Sciatic nerve (tissue), 2 donors: ENCODE results near the gene PRKAG2. TPM values are rescaled to one million over a fixed set of nuclear protein-coding genes. Genes with fewer than 3 reads are reported as not detected.

Experiments
- ATAC-seq: fragments of 200-7000 bp; cut with Tn5 transposase; one replicate; pipeline ENCODE4 v1.9.1; 2020; ENCODE audit warnings: mild to moderate bottlenecking, moderate library complexity
- DNase-seq: peaks from one replicate; pipeline ENCODE4 v3.0.0-alpha.2; 2020; ENCODE audit warnings: low spot score
- intact Hi-C: fragments of 100-400 bp; cut with DNase I; formaldehyde crosslinking; loops from one replicate; pipeline ENCODE4 v1.14.2; 2022
- total RNA-seq: library from RNA; stranded (reverse); fragmentation: NEBNext Ultra II Directional; extraction: Animal tissue kit (Norgen Biotek cat#: 25700); gene quantifications from one replicate; pipeline ENCODE4 v1.2.1, GENCODE V29; 2021
- donor health status: DM: no; HTN: no; CAD: no.
- donor health status: DM: no; HTN: no; CAD: no.

The PRKAG2 gene
- total RNA-seq, 1 donor from 2014 or later, result 31.5 TPM

GRCh38 chr7:151902311-151902710 lies 25.4 kb upstream of the PRKAG2 start:
- intact Hi-C loops, result no loop called here
- DNase-seq, result no peak

DNA sequence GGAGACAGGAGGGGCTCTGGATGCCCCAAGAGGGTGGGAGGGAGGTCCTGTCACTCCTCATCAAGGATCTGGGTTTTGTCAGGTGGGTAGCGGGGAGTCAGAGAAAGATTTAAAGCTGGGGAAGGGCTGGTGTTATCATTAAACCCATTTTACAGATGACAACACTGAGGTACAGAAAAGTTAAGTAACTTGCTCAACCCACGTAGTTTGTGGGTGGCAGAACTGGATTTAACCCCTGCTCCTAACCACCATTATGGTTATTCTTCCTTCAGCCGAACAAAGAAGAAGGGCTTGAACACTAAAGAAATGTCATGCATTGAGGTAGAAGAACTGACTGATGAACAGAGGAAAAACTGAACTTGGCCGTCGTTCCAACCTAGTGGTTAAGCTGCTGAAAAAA lies 24.9 kb upstream of the PRKAG2 start:
- intact Hi-C loops, result no loop called here
- DNase-seq, result no peak
- ATAC-seq, result no peak

More at GRCh38 chr7:151902311-151902710, 25.4 kb upstream of the PRKAG2 start:
- ATAC-seq, result no peak

- ATAC-seq (peak; percentile 63), DNase-seq (no peak)
- intact Hi-C loops, result no loop called here
These were observed 24.2 kb upstream of the PRKAG2 start for GRCh38 chr7:151900986-151901621.

DNA sequence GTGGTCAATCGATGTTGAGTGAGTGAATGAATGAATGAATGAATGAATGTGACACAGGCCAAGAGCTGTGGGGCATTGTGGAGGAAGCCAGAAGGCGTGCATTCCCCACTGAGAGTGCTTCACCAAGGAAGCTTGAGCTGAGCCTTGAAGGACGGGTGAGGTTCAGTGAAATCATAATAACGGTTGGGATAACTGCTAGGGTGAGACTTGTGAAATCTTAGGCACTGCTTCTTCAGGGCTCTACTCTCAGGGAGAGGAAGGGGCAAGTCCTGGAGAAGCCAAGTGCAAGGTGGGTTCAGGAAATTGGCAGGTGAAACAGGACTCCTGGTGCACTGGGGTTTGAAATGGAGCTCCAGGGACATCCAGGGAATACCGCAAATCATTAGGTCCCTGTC lies 23.7 kb upstream of the PRKAG2 start:
- intact Hi-C loops, result no loop called here
- peak; percentile 74 for ATAC-seq
- DNase-seq, result no peak

GRCh38 chr7:151899513-151900360 lies 22.8 kb upstream of the PRKAG2 start:
- no peak for DNase-seq
- intact Hi-C loops, result no loop called here
- ATAC-seq, result no peak

GRCh38 chr7:151897951-151898686 lies 21.2 kb upstream of the PRKAG2 start:
- DNase-seq, result no peak
- no peak for ATAC-seq
- intact Hi-C loops, result no loop called here

GRCh38 chr7:151897161-151897731 lies 20.3 kb upstream of the PRKAG2 start:
- intact Hi-C loops, result no loop called here
- DNase-seq, result no peak
- ATAC-seq, result no peak

DNA sequence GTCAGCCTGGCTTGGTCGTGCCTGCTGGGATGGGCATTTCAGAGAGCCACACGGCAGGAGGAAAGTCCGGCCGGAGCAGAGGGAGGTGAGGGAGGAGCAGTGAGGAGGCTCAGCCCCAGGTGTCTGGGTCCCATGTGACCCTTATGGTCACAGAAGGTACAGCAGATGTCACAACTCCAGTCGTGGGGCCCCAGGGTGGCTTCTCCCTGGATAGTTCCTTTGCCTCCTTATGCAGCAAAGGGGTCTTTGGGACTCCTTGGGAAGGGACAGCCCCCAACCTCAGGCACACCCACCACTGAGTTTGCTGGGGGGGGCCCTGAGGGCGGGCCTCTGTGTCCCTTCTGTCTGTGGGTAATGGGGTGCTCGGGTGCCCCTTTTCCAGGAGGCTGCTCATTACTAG lies 19.6 kb upstream of the PRKAG2 start:
- ATAC-seq, result no peak
- intact Hi-C loops, result no loop called here
- DNase-seq, result no peak

DNA sequence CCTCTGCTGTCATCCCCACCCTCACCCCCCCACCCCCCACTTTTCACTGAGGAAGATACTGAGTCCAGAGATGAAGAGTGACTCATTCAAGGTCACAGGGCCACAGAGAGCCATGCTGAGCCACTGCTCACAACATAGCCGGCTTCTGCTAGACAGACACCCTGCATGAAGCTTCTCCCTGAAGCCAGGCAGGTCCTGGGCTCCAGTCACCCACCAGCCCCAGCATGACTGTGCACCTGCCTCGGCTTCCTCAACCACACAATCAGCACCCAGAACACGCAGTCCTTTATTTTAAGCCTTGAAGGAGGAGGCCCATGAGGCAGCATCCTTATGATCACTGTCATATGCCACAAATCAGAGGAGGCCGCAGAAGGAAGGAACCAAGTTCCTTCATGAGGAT lies 19.2 kb upstream of the PRKAG2 start:
- intact Hi-C loops, result no loop called here
- DNase-seq (no peak), ATAC-seq (no peak)

DNA sequence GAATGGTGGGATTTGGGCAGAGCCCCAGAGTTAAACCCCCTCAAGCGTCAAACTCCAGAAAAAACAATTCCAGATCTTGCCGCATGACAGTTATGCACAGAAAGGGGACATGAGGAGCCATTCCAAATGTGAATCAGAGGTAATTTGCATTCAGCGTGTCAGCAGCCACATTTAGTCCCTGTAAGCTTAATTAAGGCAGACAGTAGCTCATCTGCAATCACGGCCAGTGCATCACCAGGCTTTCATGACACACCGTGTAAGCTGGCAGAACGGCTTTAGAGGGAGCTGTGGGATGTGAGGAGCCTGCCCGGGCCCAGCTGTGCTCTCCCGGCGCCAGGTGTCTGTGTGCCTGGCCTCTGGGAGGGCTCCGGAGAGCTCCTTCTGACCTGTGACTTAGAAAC lies 18.7 kb upstream of the PRKAG2 start:
- DNase-seq, result no peak
- no peak for ATAC-seq
- intact Hi-C loops, result no loop called here

DNA sequence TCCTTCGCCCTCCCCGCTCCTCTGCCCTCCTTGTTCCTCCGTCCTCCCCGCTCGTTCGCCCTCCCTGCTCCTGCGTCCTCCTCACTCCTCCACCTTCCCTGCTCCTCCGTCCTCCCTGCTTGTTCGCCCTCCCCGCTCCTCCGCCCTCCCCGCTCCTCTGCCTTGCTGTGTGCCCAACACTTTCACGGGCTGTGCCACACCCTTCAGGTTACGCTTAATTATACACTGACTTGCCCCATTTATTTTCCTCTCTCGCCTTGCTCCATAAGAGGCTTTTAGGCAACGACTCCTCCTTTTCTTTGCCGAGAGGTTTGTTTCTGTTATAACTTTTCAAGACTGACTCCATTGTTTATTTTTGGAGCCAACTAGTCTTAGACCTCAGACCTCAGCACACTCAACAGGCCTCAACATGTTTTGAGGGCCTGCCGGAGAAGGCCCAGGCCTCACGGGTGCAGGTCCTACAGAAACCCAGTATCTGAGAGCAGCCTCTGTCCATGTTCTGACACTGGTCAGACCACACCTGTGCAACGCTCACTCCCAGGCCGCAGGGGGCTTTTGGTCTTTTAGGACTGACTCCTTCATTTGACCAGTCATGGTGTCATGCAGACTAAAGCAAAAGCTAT lies 18.2 kb upstream of the PRKAG2 start:
- ATAC-seq, result no peak
- intact Hi-C loops, result no loop called here
- no peak for DNase-seq

DNA sequence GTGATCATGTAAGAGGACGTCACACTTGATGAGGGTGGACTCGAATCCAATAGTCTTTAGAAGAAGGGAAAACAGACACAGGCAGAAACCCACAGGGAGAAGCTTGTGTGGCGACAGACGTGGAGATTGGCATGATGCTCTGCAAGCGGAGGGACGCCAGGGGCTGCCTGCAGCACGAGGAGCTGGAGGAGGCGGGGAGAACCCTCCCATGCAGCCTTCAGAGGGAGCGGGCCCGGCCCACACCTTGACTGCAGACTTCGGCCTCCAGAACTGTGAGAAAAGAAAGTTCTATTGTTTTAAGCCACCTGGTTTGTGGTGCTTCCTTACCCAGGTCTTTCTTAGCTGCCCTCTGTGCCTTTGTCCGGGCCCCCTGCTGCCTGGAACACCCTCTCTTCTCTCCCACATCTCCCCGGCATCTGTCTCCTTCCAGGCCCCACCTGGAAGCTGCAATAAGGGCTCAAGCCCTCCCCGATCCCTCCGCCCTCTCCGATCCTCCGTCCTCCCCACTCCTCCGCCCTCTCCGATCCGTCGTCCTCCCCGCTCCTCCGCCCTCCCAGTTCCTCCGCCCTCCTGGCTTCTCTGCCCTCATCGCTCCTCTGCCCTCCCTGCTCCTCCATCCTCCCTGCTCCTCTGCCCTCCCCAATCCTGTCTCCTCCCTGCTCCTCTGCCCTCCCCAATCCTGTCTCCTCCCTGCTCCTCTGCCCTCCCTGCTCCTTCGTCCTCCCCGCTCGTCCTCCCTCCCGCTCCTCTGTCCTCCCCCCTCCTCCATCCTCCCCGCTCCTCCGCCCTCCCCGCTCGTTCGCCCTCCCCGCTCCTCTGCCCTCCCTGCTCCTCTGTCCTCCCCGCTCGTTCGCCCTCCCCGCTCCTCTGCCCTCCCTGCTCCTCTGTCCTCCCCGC lies 17.4 kb upstream of the PRKAG2 start:
- ATAC-seq (no peak), DNase-seq (no peak)
- intact Hi-C loops, result no loop called here

GRCh38 chr7:151893405-151893923 lies 16.5 kb upstream of the PRKAG2 start:
- ATAC-seq (no peak), DNase-seq (no peak)
- intact Hi-C loops, result no loop called here

- no peak for ATAC-seq
- DNase-seq, result no peak
- intact Hi-C loops, result no loop called here
These were observed 14.8 kb upstream of the PRKAG2 start for GRCh38 chr7:151891753-151892152.

DNA sequence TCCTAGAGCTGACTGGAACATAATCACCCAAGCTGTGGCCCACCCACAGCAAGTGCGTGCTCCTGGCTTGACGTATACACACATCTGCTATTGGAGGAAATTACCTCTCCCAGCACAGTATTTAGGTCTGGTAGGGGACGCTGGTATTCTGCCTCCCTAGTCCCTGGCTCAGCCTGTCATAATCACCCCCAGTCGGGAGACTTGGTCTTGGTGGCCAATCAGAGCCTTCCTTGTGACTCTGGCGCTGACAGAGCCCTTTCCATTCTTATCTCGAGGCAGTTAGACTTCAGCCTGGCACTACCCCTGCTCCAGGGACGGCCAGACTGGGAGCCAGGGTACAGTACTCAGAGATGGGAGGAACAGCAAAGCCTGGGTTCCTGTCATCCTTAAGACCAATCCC lies 14.3 kb upstream of the PRKAG2 start:
- no peak for ATAC-seq
- intact Hi-C loops, result no loop called here
- DNase-seq, result no peak

- no peak for ATAC-seq
- intact Hi-C loops, result no loop called here
- no peak for DNase-seq
These were observed 13.6 kb upstream of the PRKAG2 start for GRCh38 chr7:151890355-151891004.
